Breast epithelium (tissue), 3 donors: ENCODE measurements around the gene MTUS2.

ENCODE experiments used
- POLR2A ChIP-seq: fragments of 450-650 bp; IDR thresholded peaks from one replicate; pipeline ENCODE4 v1.6.1; 2016; ENCODE audit warnings: antibody characterized with exemption, mild to moderate bottlenecking, moderate library complexity
- POLR2AphosphoS5 ChIP-seq, 3 donors: sonication (generic); formaldehyde crosslinking; IDR thresholded peaks; one replicate each; pipeline ENCODE4 v1.6.1; 2017; ENCODE audit warnings: antibody characterized with exemption in 3 of 3
- TF ChIP-seq, protein P1 (sequence below), 3 donors: fragments of 450-650 bp; IDR thresholded peaks; one replicate each; pipeline ENCODE4 v1.5.1; 2016 to 2017; ENCODE audit warnings: antibody characterized with exemption in 3 of 3, mild to moderate bottlenecking in 3 of 3, moderate library complexity in 3 of 3

- TF ChIP-seq, protein P1, sequence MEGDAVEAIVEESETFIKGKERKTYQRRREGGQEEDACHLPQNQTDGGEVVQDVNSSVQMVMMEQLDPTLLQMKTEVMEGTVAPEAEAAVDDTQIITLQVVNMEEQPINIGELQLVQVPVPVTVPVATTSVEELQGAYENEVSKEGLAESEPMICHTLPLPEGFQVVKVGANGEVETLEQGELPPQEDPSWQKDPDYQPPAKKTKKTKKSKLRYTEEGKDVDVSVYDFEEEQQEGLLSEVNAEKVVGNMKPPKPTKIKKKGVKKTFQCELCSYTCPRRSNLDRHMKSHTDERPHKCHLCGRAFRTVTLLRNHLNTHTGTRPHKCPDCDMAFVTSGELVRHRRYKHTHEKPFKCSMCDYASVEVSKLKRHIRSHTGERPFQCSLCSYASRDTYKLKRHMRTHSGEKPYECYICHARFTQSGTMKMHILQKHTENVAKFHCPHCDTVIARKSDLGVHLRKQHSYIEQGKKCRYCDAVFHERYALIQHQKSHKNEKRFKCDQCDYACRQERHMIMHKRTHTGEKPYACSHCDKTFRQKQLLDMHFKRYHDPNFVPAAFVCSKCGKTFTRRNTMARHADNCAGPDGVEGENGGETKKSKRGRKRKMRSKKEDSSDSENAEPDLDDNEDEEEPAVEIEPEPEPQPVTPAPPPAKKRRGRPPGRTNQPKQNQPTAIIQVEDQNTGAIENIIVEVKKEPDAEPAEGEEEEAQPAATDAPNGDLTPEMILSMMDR (IDR thresholded peaks at IDR 0.05): no peak
- no peak for TF ChIP-seq POLR2A
- TF ChIP-seq POLR2AphosphoS5 (IDR thresholded peaks at IDR 0.05): no peak
Observed at GRCh38 chr13:28778308-28779215, 41.6 kb upstream of the MTUS2 start.
